BLaER1 treated with 17β-estradiol and CSF1 and Interleukin-3, amounts not matched to agents 10 nM and 100 nM (cell line): ENCODE measurements around the gene THAP5.
A peak's percentile ranks its signal among the peaks of the same experiment; 100 is the strongest.

Experiments
- H3K27ac ChIP-seq, 11 experiments: shearing (Covaris generic); formaldehyde crosslinking; 2 replicates each; pipeline ENCODE4 v1.8.1; 2022
- H3K27me3 ChIP-seq, 11 experiments: shearing (Covaris generic); formaldehyde crosslinking; 2 replicates each; pipeline ENCODE4 v1.8.1; 2022
- H3K36me3 ChIP-seq, 11 experiments: shearing (Covaris generic); formaldehyde crosslinking; 2 replicates each; pipeline ENCODE4 v1.8.1; 2022
- H3K4me1 ChIP-seq, 10 experiments: shearing (Covaris generic); formaldehyde crosslinking; 2 replicates each; pipeline ENCODE4 v1.8.1; 2022
- H3K4me2 ChIP-seq, 11 experiments: shearing (Covaris generic); formaldehyde crosslinking; 2 replicates each; pipeline ENCODE4 v1.8.1; 2022
- H3K4me3 ChIP-seq, 10 experiments: shearing (Covaris generic); formaldehyde crosslinking; 2 replicates each; pipeline ENCODE4 v1.8.1; 2022
- H3K9ac ChIP-seq, 11 experiments: shearing (Covaris generic); formaldehyde crosslinking; 2 replicates each; pipeline ENCODE4 v1.8.1; 2022
- H3K9me3 ChIP-seq, 11 experiments: shearing (Covaris generic); formaldehyde crosslinking; replicated peaks in 1 of 11; 2 replicates each; pipeline ENCODE4 v1.8.1; 2022
- H4K20me1 ChIP-seq, 11 experiments: shearing (Covaris generic); formaldehyde crosslinking; 2 replicates each; pipeline ENCODE4 v1.8.1; 2022
- Cebpa-rat ChIP-seq, 11 experiments: shearing (Covaris generic); IDR thresholded peaks; 2 replicates each; pipeline ENCODE4 v1.8.1; 2022

Gene THAP5

GRCh38 chr7:108604307-108605077 lies 35.0 kb upstream of the THAP5 start:
- Histone ChIP-seq H3K9me3 (no peaks in the 10 kb centered on the region), H4K20me1 (no peaks in the 10 kb centered on the region), H3K27me3 (no peaks in the 10 kb centered on the region), H3K27ac (no peak overlapping the region), H3K9ac (no peak overlapping the region), H3K4me3 (no peak overlapping the region), H3K4me2 (no peak overlapping the region), H3K36me3 (no peaks in the 10 kb centered on the region), H3K4me1 (peaks cover 0 to 7% (median 4%) of the 10 kb centered on the region in 10 experiments; a peak in 8 of 20 replicates)
- TF ChIP-seq Cebpa-rat (IDR thresholded peaks at IDR 0.05), result no peak

DNA sequence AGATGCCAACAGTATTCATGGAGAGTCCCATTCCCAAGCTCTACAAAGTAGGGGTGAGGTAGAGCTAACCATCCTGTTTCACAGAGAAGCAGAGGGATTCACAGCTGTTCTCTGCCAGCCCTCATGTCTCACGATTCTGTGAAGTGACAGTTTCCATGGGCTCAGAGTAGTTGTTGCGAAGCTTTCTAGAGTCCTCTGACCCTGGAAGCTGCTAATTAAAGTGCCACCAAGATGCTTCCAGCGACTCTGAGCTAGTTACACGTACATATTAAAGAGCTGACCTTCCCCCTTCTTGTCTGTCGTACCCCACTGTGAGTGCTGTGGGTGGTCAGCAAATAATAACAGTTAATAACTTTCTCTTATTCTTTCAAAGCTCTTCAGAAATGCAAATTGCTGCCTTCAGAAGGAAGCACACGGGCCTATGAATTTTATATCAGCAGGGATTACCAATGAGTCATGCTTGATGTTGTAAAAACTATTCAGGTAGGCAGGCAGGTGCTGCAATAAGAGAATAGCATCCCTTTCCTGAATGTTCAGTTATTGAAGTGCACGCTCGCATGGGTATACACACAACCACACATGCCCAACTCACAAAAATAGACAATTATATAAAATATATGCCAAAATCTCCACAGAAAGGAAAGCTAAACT lies 34.3 kb upstream of the THAP5 start:
- H3K4me3 ChIP-seq, result no peak overlapping the region
- H4K20me1 ChIP-seq, result no peaks in the 10 kb centered on the region
- no peak overlapping the region; a peak in 1 of 22 replicates for H3K4me2 ChIP-seq
- TF ChIP-seq Cebpa-rat (IDR thresholded peaks at IDR 0.05), result no peak
- H3K27me3 ChIP-seq, result no peaks in the 10 kb centered on the region
- no peaks in the 10 kb centered on the region for H3K36me3 ChIP-seq
- no peak overlapping the region for H3K27ac ChIP-seq
- no peak overlapping the region for H3K9ac ChIP-seq
- H3K9me3 ChIP-seq, result no peaks in the 10 kb centered on the region
- peaks cover 0 to 7% (median 4%) of the 10 kb centered on the region in 10 experiments; a peak in 8 of 20 replicates for H3K4me1 ChIP-seq

DNA sequence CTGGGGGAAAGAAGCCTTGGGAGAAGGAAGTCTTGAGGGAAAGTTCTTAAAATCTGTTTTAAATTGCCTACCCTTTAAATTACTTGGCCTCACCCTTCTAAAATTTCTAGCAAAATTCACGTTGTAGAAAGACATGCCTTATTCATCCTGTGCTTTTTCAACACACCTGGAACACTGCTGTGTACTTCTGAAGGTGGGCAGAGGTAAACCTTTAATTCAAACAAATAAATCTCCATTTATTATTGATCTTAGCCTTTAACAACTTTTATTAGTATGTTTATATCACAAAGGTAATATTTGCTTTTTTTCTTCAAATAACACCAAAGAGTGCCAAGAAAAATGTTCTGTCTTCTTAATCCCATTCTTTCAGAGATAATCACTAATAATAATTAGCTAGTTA lies 30.9 kb upstream of the THAP5 start:
- Histone ChIP-seq H3K27ac (no peak overlapping the region), H3K9me3 (no peaks in the 10 kb centered on the region; a peak in 3 of 22 replicates), H3K4me2 (no peak overlapping the region), H3K36me3 (no peaks in the 10 kb centered on the region), H3K27me3 (no peaks in the 10 kb centered on the region), H3K4me1 (peaks cover 0 to 7% (median 4%) of the 10 kb centered on the region in 10 experiments; a peak in 8 of 20 replicates), H3K4me3 (no peak overlapping the region), H4K20me1 (no peaks in the 10 kb centered on the region), H3K9ac (no peak overlapping the region)
- TF ChIP-seq Cebpa-rat (IDR thresholded peaks at IDR 0.05), result no peak

DNA sequence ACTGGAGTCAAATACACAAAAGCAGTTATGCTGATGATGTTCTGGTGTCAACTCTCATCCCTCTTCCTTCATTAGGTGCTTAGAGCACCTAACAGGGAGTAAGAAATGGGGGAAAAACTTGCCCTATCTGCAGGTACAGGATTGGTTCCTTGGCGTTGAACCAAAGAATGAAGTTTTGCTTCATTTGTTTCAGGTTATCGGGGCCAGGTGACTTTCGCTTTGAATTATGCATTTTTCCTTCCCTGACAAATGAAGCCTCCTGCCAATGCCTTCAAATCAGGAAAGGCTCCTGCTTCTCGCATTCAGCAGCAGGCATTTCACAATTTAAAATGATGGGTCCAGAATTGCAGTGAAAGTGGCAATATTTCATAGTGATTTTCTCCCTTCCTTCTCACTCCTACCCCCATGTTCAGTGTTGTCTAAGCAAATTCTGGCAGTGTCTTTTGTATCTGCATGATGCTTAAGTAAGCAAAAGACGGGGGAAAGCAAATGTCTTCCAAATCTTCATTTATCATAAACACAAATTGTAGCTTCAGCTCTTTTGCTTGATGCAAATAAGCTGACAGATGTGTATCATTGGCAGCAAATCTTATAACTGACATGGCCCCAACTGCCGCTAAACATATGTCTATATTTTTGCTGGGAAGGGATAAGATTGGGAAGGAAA lies 29.5 kb upstream of the THAP5 start:
- no peak overlapping the region for H3K9ac ChIP-seq
- H3K4me3 ChIP-seq, result no peak overlapping the region
- no peaks in the 10 kb centered on the region for H3K36me3 ChIP-seq
- no peak for TF ChIP-seq Cebpa-rat (IDR thresholded peaks at IDR 0.05)
- no peak overlapping the region for H3K4me2 ChIP-seq
- H3K27ac ChIP-seq, result no peak overlapping the region
- H4K20me1 ChIP-seq, result no peaks in the 10 kb centered on the region
- no peaks in the 10 kb centered on the region; a peak in 3 of 22 replicates for H3K9me3 ChIP-seq
- H3K4me1 ChIP-seq, result peaks cover 0 to 7% (median 4%) of the 10 kb centered on the region in 10 experiments; a peak in 8 of 20 replicates
- H3K27me3 ChIP-seq, result no peaks in the 10 kb centered on the region

DNA sequence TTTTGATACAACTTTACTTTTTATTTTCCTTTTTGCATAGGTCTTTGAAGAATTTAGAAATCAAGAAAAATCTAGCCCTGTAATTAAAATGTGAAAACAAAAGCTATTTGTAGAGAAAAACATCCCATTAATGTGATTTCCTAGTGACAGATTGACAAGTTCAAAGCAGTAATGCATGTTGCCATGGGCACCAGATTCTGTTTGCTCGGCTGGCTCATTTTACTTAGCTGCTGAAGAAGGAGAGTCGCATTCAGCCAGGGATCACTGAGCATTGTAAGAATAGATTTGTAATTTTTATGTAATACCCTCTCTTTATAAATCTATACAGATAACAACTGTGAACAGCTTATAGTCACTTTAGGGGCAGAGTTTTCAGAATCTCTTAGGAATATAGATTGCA lies 28.6 kb upstream of the THAP5 start:
- no peak overlapping the region for H3K4me3 ChIP-seq
- H3K9ac ChIP-seq, result no peak overlapping the region
- H3K27me3 ChIP-seq, result no peaks in the 10 kb centered on the region

DNA sequence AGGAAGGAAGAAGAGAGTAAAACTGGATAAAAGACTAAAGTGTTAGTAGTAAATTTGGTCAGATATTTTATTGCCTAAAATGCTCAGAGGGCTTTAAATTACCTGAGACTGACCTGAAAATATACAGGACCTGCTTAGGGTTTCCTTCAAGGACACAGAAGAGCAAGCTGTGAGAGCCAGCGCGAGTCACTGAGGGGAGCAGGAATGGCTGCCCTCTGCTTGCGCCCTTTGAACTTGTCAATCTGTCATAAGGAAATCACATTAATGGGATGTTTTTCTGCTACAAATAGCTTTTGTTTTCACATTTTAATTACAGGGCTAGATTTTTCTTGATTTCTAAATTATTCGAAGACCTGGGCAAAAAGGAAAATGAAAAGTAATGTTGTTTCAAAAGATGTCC lies 27.1 kb upstream of the THAP5 start:
- Histone ChIP-seq H3K36me3 (no peaks in the 10 kb centered on the region), H3K4me3 (no peak overlapping the region), H3K27me3 (no peaks in the 10 kb centered on the region), H3K27ac (no peak overlapping the region), H4K20me1 (no peaks in the 10 kb centered on the region), H3K4me1 (no peaks in the 10 kb centered on the region), H3K9me3 (no peaks in the 10 kb centered on the region; a peak in 3 of 22 replicates), H3K4me2 (no peak overlapping the region), H3K9ac (no peak overlapping the region)
- no peak for TF ChIP-seq Cebpa-rat (IDR thresholded peaks at IDR 0.05)

More for the DNA sequence above, 28.6 kb upstream of the THAP5 start:
- Histone ChIP-seq H3K4me2 (no peak overlapping the region), H3K27ac (no peak overlapping the region), H3K36me3 (no peaks in the 10 kb centered on the region), H3K4me1 (peaks cover 0 to 3% (median 2%) of the 10 kb centered on the region in 10 experiments; a peak in 8 of 20 replicates), H3K9me3 (no peaks in the 10 kb centered on the region; a peak in 3 of 22 replicates), H4K20me1 (no peaks in the 10 kb centered on the region)
- TF ChIP-seq Cebpa-rat (IDR thresholded peaks at IDR 0.05), result no peak

DNA sequence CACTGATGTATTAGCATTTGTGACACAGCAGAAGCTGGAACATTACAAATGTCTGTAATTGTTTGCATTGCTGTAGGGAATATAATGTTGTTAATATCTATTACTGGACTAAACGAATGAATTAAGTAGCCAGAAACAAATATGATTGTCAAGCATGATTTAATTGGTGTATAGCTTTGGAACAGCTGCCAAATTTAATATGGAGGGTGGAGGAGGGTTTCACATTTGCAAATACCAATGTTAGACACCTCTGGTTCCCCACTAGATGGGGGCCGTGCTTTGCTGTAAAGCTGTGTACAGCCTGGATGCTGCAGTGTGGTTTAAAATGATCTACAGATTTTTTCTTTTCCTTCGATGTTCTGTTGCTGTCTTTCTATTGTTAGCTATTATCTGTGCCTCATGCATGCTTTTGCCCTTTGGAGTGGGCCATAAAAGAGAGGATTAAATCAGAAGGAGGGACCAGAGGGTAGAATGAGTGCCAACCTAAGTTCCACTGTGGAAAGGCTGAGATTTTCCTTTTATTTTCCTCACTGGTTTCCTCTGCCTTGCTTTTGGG lies 23.2 kb upstream of the THAP5 start:
- H4K20me1 ChIP-seq, result no peaks in the 10 kb centered on the region
- no peak overlapping the region for H3K27ac ChIP-seq
- no peaks in the 10 kb centered on the region for H3K36me3 ChIP-seq
- H3K4me1 ChIP-seq, result peaks cover 0 to 4% (median 0%) of the 10 kb centered on the region in 10 experiments; a peak in 1 of 20 replicates
- no peak overlapping the region for H3K9ac ChIP-seq
- no peaks in the 10 kb centered on the region for H3K27me3 ChIP-seq
- H3K4me2 ChIP-seq, result no peak overlapping the region
- H3K9me3 ChIP-seq, result no peaks in the 10 kb centered on the region; a peak in 3 of 22 replicates
- no peak for TF ChIP-seq Cebpa-rat (IDR thresholded peaks at IDR 0.05)
- no peak overlapping the region for H3K4me3 ChIP-seq

DNA sequence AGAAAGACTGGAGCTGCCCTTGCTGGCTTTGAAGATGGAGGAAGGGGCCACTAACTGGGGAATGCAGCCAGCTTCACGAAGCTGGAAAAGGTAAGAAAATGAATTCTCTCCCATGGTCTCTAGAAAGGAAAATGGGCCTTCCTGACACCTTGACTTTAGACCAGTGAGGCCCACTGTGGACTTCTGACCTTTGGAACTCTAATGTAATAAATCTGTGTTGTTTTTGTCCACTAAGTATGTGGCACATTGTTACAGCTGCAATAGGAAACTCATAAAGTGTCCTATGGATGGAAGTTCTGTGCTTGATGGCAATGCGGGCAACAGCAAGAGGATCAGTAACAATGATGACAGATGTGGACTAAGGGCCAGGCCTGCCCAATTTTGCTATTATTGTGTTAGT lies 21.1 kb upstream of the THAP5 start:
- Histone ChIP-seq H3K27ac (no peak overlapping the region), H4K20me1 (no peaks in the 10 kb centered on the region), H3K4me2 (no peak overlapping the region), H3K9ac (no peak overlapping the region), H3K36me3 (no peaks in the 10 kb centered on the region), H3K27me3 (no peaks in the 10 kb centered on the region), H3K4me3 (no peak overlapping the region), H3K4me1 (peaks cover 0 to 4% (median 0%) of the 10 kb centered on the region in 10 experiments; a peak in 1 of 20 replicates), H3K9me3 (no peaks in the 10 kb centered on the region; a peak in 2 of 22 replicates)
- TF ChIP-seq Cebpa-rat (IDR thresholded peaks at IDR 0.05), result no peak

- H4K20me1 ChIP-seq, result no peaks in the 10 kb centered on the region
- no peaks in the 10 kb centered on the region for H3K27me3 ChIP-seq
- no peak overlapping the region for H3K27ac ChIP-seq
- TF ChIP-seq Cebpa-rat (IDR thresholded peaks at IDR 0.05), result no peak
- H3K4me3 ChIP-seq, result no peak overlapping the region
- H3K4me1 ChIP-seq, result peaks cover 0 to 4% (median 0%) of the 10 kb centered on the region in 10 experiments; a peak in 1 of 20 replicates
- H3K9ac ChIP-seq, result no peak overlapping the region
- peak overlapping the region in 1 of 11 experiments; percentile 48; a peak in 1 of 22 replicates for H3K4me2 ChIP-seq
- H3K36me3 ChIP-seq, result no peaks in the 10 kb centered on the region
- no peaks in the 10 kb centered on the region for H3K9me3 ChIP-seq
These were observed 20.4 kb upstream of the THAP5 start for GRCh38 chr7:108589874-108590273.
